Measurements from ENCODE around the gene LRSAM1.

Gene LRSAM1

GRCh38 chr9:127450830-127451607, at the start of gene LRSAM1, which contains the start of gene RPL12:
TSS of gene LRSAM1 (plus strand) at chr9:127451510. CDS start at chr9:127454528, 3,018 bp downstream.
TSS of gene RPL12 (minus strand) at chr9:127451406. CDS start at chr9:127451317, 89 bp downstream.
- peak; percentile 95 to 99 (median 99) for DNase-seq (ENCODE audit: low read depth in 3 of 3, low spot score in 1 of 3)

- no peak for DNase-seq (ENCODE audit: low read depth in 3 of 3, low spot score in 1 of 3)
These were observed 48.8 kb upstream of the LRSAM1 start for GRCh38 chr9:127402401-127403090.

- DNase-seq (ENCODE audit: low read depth in 3 of 3, low spot score in 1 of 3) = no peak
These were observed 47.7 kb upstream of the LRSAM1 start for GRCh38 chr9:127403507-127404192.

- no peak for DNase-seq (ENCODE audit: low read depth in 3 of 3, low spot score in 1 of 3)
These were observed 46.7 kb upstream of the LRSAM1 start for GRCh38 chr9:127404631-127405030.

- no peak for DNase-seq (ENCODE audit: low read depth in 3 of 3, low spot score in 1 of 3)
These were observed 45.8 kb upstream of the LRSAM1 start for GRCh38 chr9:127405344-127406125.

GRCh38 chr9:127406799-127407491, 44.4 kb upstream of the LRSAM1 start:
- no peak for DNase-seq (ENCODE audit: low read depth in 3 of 3, low spot score in 1 of 3)

- no peak for DNase-seq (ENCODE audit: low read depth in 3 of 3, low spot score in 1 of 3)
These were observed 43.8 kb upstream of the LRSAM1 start for GRCh38 chr9:127407492-127407843.

- no peak for DNase-seq (ENCODE audit: low read depth in 3 of 3, low spot score in 1 of 3)
These were observed 40.2 kb upstream of the LRSAM1 start for GRCh38 chr9:127411122-127411521.

- DNase-seq (ENCODE audit: low read depth in 3 of 3, low spot score in 1 of 3) = no peak
These were observed 36.2 kb upstream of the LRSAM1 start for GRCh38 chr9:127415141-127415540.

- DNase-seq (ENCODE audit: low read depth in 3 of 3, low spot score in 1 of 3) = no peak
These were observed 35.7 kb upstream of the LRSAM1 start for GRCh38 chr9:127415657-127416056.

- no peak for DNase-seq (ENCODE audit: low read depth in 3 of 3, low spot score in 1 of 3)
These were observed 33.9 kb upstream of the LRSAM1 start for GRCh38 chr9:127417131-127418036.

- DNase-seq (ENCODE audit: low read depth in 3 of 3, low spot score in 1 of 3) = peak in 1 of 3 donors; percentile 32
These were observed 33.3 kb upstream of the LRSAM1 start for GRCh38 chr9:127418037-127418471.

GRCh38 chr9:127419348-127419747, 32.0 kb upstream of the LRSAM1 start:
- DNase-seq (ENCODE audit: low read depth in 3 of 3, low spot score in 1 of 3) = no peak

- no peak for DNase-seq (ENCODE audit: low read depth in 3 of 3, low spot score in 1 of 3)
These were observed 30.3 kb upstream of the LRSAM1 start for GRCh38 chr9:127421057-127421456.

GRCh38 chr9:127422133-127422782, 29.1 kb upstream of the LRSAM1 start:
- no peak for DNase-seq (ENCODE audit: low read depth in 3 of 3, low spot score in 1 of 3)

- DNase-seq (ENCODE audit: low read depth in 3 of 3, low spot score in 1 of 3) = no peak
These were observed 28.5 kb upstream of the LRSAM1 start for GRCh38 chr9:127422787-127423186.

- DNase-seq (ENCODE audit: low read depth in 3 of 3, low spot score in 1 of 3) = no peak
These were observed 27.8 kb upstream of the LRSAM1 start for GRCh38 chr9:127423476-127423933.

- DNase-seq (ENCODE audit: low read depth in 3 of 3, low spot score in 1 of 3) = peak; percentile 61 to 86 (median 78)
These were observed 27.2 kb upstream of the LRSAM1 start, which contains the start of gene ZNF79 for GRCh38 chr9:127423934-127424675. TSS of gene ZNF79 (plus strand) at chr9:127424382. CDS start at chr9:127424788, 406 bp downstream.

All from stimulated activated CD4-positive, alpha-beta T cell treated with anti-CD3 and anti-CD28 coated beads, TNF-alpha, amount 100 ng/mL, for 1 hour (primary cell).